GM12865 (cell line): ENCODE data around the gene MFAP3.

Experiments used
- DNase-seq: peaks from one replicate; pipeline ENCODE4 v3.0.0; 2010; ENCODE audit warnings: low read depth
- H3K4me3 ChIP-seq: 2 replicates; pipeline ENCODE4 v1.5.1; 2011; ENCODE audit warnings: mild to moderate bottlenecking, low read depth, low read length, control low read depth
- TF ChIP-seq, protein P1 (sequence below): IDR thresholded peaks from 2 replicates; pipeline ENCODE4 v1.5.1; 2011; ENCODE audit warnings: low read length, control low read depth, low read depth, inconsistent platforms; ENCODE audit not compliant: insufficient read depth; ENCODE audit errors: missing control alignments

MFAP3 gene

DNA sequence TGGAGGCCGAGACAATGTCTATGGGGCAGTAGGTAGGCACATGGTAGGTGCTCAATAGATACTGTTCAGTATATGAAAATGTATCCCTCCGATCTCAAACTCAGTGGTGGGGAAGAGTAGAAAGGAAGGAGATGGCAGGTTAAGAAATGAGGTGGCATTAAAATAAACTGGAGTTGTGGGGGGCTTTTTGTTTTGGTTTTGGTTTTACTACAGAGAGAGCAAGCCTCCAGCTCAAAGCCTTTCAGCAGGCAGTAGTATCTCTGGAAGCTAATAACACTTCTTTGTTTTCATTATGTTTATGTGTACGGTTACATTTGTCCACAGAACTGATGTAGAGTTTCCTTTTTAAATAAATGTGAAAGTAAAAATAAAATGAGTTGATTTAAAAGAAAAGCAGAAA is 8.6 kb downstream of the MFAP3 start:
- no peak overlapping the region for H3K4me3 ChIP-seq
- peak; percentile 4 for DNase-seq
- TF ChIP-seq, protein P1, sequence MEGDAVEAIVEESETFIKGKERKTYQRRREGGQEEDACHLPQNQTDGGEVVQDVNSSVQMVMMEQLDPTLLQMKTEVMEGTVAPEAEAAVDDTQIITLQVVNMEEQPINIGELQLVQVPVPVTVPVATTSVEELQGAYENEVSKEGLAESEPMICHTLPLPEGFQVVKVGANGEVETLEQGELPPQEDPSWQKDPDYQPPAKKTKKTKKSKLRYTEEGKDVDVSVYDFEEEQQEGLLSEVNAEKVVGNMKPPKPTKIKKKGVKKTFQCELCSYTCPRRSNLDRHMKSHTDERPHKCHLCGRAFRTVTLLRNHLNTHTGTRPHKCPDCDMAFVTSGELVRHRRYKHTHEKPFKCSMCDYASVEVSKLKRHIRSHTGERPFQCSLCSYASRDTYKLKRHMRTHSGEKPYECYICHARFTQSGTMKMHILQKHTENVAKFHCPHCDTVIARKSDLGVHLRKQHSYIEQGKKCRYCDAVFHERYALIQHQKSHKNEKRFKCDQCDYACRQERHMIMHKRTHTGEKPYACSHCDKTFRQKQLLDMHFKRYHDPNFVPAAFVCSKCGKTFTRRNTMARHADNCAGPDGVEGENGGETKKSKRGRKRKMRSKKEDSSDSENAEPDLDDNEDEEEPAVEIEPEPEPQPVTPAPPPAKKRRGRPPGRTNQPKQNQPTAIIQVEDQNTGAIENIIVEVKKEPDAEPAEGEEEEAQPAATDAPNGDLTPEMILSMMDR: no peak

DNA sequence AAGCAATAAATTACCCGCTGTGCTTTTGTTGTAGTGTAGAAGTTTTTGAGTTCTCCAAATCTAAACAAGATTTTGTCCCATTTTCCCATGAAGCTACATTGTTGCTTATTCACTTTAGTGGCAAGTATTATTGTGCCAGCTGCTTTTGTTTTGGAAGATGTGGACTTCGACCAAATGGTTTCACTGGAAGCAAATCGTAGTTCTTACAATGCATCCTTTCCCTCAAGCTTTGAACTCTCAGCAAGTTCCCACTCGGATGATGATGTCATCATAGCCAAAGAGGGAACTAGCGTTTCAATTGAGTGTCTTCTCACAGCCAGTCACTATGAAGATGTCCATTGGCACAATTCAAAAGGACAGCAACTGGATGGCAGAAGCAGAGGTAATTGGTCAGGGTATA is 10.9 kb downstream of the MFAP3 start:
- no peak overlapping the region for H3K4me3 ChIP-seq
- TF ChIP-seq, protein P1: no peak
- DNase-seq: no peak

DNA sequence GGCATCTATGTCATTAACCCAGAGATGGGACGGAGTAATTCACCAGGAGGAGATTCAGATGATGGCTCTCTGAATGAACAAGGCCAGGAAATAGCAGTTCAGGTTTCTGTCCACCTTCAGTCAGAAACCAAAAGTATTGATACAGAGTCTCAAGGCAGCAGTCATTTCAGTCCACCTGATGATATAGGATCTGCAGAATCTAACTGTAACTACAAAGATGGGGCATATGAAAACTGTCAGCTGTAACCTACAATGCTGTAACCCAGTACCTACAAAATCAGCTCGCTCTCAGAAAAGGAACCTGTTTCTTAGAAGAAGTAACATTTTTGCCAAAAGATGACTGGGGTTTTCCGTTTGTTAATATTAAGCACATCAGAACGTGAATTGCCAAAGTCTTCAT is 14.7 kb downstream of the MFAP3 start:
- H3K4me3 ChIP-seq: no peak overlapping the region
- peak; percentile 16 for DNase-seq
- TF ChIP-seq, protein P1: no peak

DNA sequence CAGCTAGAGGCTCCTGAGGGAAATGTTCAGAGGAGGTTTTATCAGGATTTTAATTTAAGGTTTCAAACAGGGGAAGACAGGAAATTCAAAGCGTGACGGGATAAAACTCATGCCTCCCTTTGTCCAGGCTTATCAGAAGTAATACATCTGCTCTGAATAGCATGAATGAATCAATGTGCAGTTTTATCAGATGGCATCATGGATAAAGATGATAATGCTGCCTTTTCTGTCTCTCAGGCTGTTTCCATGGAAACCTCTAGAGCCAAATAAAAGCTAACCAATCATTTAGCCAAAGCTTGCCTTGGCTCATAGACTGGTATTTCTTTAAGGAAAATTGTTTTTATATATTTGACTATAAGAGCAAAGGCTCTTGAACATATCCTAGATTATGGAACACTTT is 16.4 kb downstream of the MFAP3 start:
- TF ChIP-seq, protein P1: no peak
- DNase-seq: no peak
- no peak overlapping the region for H3K4me3 ChIP-seq

DNA sequence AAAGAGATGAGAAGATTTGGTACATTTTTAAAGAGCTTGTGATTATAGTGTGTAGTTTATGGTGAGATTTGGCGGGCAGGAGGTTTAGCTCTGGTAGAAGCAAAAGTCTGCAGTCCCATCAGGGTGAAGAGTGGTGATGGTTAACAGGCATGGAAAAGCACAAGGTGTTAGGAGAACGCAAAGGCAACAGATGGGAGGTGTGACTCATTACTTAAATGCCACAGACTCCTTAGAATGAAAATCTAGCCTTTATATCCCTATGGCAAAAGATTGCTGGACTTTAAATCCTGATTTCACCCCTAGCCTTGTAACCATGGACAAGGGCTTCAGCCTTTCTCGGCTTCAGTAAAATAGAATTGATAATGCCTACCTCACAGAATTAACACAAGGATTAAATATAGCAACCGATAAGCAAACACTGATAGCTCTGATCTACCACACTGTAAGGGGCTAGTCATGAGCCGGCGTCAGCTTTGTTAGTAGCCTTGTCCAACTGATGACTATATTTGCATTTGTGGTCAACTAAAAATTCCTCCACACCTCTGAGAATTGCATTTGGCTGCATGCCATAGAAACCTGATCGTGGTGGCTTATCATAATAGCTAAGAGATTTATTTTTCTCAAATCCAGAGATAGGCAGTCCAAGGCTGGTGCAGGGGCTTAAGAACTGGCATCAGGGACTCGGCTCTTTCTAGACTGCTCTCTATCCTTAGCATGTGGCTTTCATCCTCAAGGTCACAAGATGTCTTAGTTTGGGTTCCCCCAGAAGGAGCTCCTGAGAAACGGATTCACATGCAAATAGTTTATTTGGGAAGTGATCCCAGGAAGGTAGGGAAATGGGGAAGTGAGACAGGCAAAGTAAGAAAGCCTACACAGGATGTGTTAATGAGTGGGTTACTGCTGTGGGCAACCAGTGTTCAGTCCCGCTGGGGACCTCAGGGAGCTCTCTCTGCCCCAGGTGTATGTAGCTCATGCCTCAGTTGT is 19.6 kb downstream of the MFAP3 start:
- no peak overlapping the region for H3K4me3 ChIP-seq
- peak; percentile 76 for DNase-seq
- TF ChIP-seq, protein P1: no peak

DNA sequence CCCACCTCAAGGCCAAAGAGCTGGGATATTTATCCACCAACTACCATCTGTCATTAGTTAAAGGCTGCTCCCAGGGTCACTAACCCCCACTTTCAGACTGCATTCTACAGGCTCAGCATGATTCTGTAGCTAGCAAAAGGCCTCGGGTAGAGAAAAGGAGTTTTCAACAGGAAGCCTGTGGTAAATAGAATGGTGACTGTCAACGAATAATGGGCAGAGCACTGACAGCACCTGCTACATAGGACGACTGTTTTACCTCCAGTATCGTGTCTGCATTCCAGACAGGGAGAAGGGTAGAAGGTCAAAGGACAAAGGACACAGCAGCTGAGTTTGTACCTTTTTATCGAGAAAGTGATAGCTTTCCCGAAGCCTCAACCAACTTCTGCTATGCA is 20.3 kb downstream of the MFAP3 start:
- peak; percentile 54 for DNase-seq
- H3K4me3 ChIP-seq: no peak overlapping the region
- TF ChIP-seq, protein P1: no peak
